A549 (cell line): Measurements from ENCODE around the gene METTL23. TPM values are rescaled to one million over a fixed set of nuclear protein-coding genes. Genes with fewer than 3 reads are reported as not detected.

ENCODE experiments used
- ATAC-seq, 2 experiments: fragments of 200-7000 bp in 1 of 2; fragments of >200 bp in 1 of 2; cut with Nextera tagmentation in 1 of 2; cut with Tn5 transposase in 1 of 2; 3 replicates each; pipeline versions ENCODE4 v1.8.0 to v1.9.1; 2018 to 2020; ENCODE audit warnings: mild to moderate bottlenecking in 1 of 2, moderate library complexity in 1 of 2
- CTCF ChIA-PET: fragments of 300-600 bp; sonication (Branson Sonifier 250); formaldehyde crosslinking; extraction: SDS; loops from one replicate; lab custom pipeline; 2021; ENCODE audit warnings: antibody characterized with exemption, inconsistent platforms; lab: Yijun Ruan, JAX
- POLR2A ChIA-PET: fragments of 350-600 bp; formaldehyde crosslinking; extraction: SDS; loops from one replicate; lab custom pipeline; 2021; ENCODE audit warnings: antibody characterized with exemption, inconsistent platforms; lab: Yijun Ruan, JAX
- DNase-seq, 2 experiments: peaks; one replicate each; pipeline versions ENCODE4 v3.0.0 to v3.0.0-alpha.2; 2011 to 2016; ENCODE audit warnings: low read depth in 1 of 2, low spot score in 1 of 2
- FAIRE-seq: peaks from 2 replicates; lab custom pipeline; 2011; peaks lifted over from hg19 to GRCh38; lab: Jason Lieb, UNC
- H3K27ac ChIP-seq, 2 experiments: fragments of >200 bp; sonication (Bioruptor Twin); formaldehyde crosslinking; 3 replicates each; pipeline ENCODE4 v1.5.1; 2016 to 2017
- H3K4me1 ChIP-seq: fragments of >200 bp; sonication (Bioruptor Twin); formaldehyde crosslinking; 3 replicates; pipeline ENCODE4 v1.6.1; 2016
- H3K4me2 ChIP-seq: fragments of >200 bp; sonication (Bioruptor Twin); formaldehyde crosslinking; 3 replicates; pipeline ENCODE4 v1.6.1; 2016
- H3K4me3 ChIP-seq: fragments of >200 bp; sonication (Bioruptor Twin); formaldehyde crosslinking; 3 replicates; pipeline ENCODE4 v1.5.1; 2016
- H3K9me3 ChIP-seq: fragments of >200 bp; sonication (Bioruptor Twin); formaldehyde crosslinking; 3 replicates; pipeline ENCODE4 v1.6.1; 2016
- ATOH8 ChIP-seq: fragments of 250-450 bp; sonication (Bioruptor Pico); IDR thresholded peaks from 2 replicates; pipeline ENCODE4 v1.5.0; 2020; ENCODE audit warnings: low read depth, mild to moderate bottlenecking, moderate library complexity
- CBX2 ChIP-seq: fragments of 200-600 bp; sonication (generic); IDR thresholded peaks from 2 replicates; pipeline ENCODE4 v1.6.1; 2016; ENCODE audit warnings: low read depth, mild to moderate bottlenecking, borderline replicate concordance
- CBX8 ChIP-seq: fragments of 200-600 bp; sonication (generic); IDR thresholded peaks from 2 replicates; pipeline ENCODE4 v1.6.1; 2016
- CEBPB ChIP-seq, 2 experiments: fragments of >200 bp in 1 of 2; sonication (Bioruptor Twin) in 1 of 2; formaldehyde crosslinking in 1 of 2; IDR thresholded peaks; 2 replicates each; pipeline ENCODE4 v1.6.1; 2012 to 2016
- CHD4 ChIP-seq: fragments of 200-600 bp; sonication (generic); IDR thresholded peaks from 2 replicates; pipeline ENCODE4 v1.6.1; 2016; ENCODE audit warnings: antibody characterized with exemption, mild to moderate bottlenecking, borderline replicate concordance
- E2F6 ChIP-seq: IDR thresholded peaks from 2 replicates; pipeline ENCODE4 v1.6.1; 2012; ENCODE audit warnings: low read depth, borderline replicate concordance
- EHMT2 ChIP-seq: fragments of 200-600 bp; sonication (generic); IDR thresholded peaks from 2 replicates; pipeline ENCODE4 v1.6.1; 2016; ENCODE audit warnings: antibody characterized with exemption, low read depth, mild to moderate bottlenecking, moderate library complexity
- ELK1 ChIP-seq: fragments of 150-350 bp; IDR thresholded peaks from 2 replicates; pipeline ENCODE4 v1.6.1; 2014; ENCODE audit warnings: low read depth, mild to moderate bottlenecking, low read length
- EP300 ChIP-seq, 2 experiments: fragments of >200 bp; sonication (Bioruptor Twin); formaldehyde crosslinking; IDR thresholded peaks; 2 replicates in 1 of 2; 3 replicates in 1 of 2; pipeline ENCODE4 v1.6.1; 2016 to 2017
- HOXA7 ChIP-seq: fragments of 250-450 bp; sonication (Bioruptor Pico); IDR thresholded peaks from 2 replicates; pipeline ENCODE4 v1.5.0; 2020; ENCODE audit warnings: mild to moderate bottlenecking, moderate library complexity
- HOXB13 ChIP-seq: fragments of 250-450 bp; sonication (Bioruptor Pico); IDR thresholded peaks from 2 replicates; pipeline ENCODE4 v1.5.0; 2020; ENCODE audit warnings: low read depth, mild to moderate bottlenecking, moderate library complexity
- HOXB5 ChIP-seq: fragments of 250-450 bp; sonication (Bioruptor Pico); IDR thresholded peaks from 2 replicates; pipeline ENCODE4 v1.5.0; 2020; ENCODE audit warnings: mild to moderate bottlenecking, moderate library complexity
- JUN ChIP-seq, 2 experiments: fragments of >200 bp; sonication (Bioruptor Twin); formaldehyde crosslinking; IDR thresholded peaks; 2 replicates in 1 of 2; 3 replicates in 1 of 2; pipeline ENCODE4 v1.6.1; 2016 to 2017
- KDM1A ChIP-seq: fragments of 200-600 bp; sonication (generic); IDR thresholded peaks from 2 replicates; pipeline ENCODE4 v1.6.1; 2016; ENCODE audit warnings: low read depth, mild to moderate bottlenecking
- MAZ ChIP-seq: fragments of 150-350 bp; IDR thresholded peaks from 2 replicates; pipeline ENCODE4 v1.6.1; 2014; ENCODE audit warnings: antibody characterized with exemption, low read depth, low read length, borderline replicate concordance
- NR3C1 ChIP-seq: fragments of >200 bp; sonication (Bioruptor Twin); formaldehyde crosslinking; IDR thresholded peaks from 3 replicates; pipeline ENCODE4 v1.6.1; 2017
- PBX3 ChIP-seq: IDR thresholded peaks from 2 replicates; pipeline ENCODE4 v1.6.1; 2012
- POLR2AphosphoS2 ChIP-seq: conservative IDR thresholded peaks from 2 replicates; pipeline ENCODE4 v1.6.1; 2012; ENCODE audit warnings: low read length, improper control_type of control experiment, inconsistent platforms
- RARB ChIP-seq: fragments of 250-450 bp; sonication (Bioruptor Pico); IDR thresholded peaks from 2 replicates; pipeline ENCODE4 v1.8.0; 2021; ENCODE audit warnings: mild to moderate bottlenecking, moderate library complexity
- REST ChIP-seq: fragments of 200-600 bp; sonication (generic); IDR thresholded peaks from 2 replicates; pipeline ENCODE4 v1.6.1; 2016; ENCODE audit warnings: antibody characterized with exemption, mild to moderate bottlenecking, moderate library complexity
- RFX5 ChIP-seq: fragments of 450-650 bp; IDR thresholded peaks from 2 replicates; pipeline ENCODE4 v1.7.1; 2014; ENCODE audit warnings: antibody characterized with exemption, mild to moderate bottlenecking, moderate library complexity
- TFCP2L1 ChIP-seq: fragments of 250-450 bp; sonication (Bioruptor Pico); IDR thresholded peaks from 2 replicates; pipeline ENCODE4 v1.5.0; 2021; ENCODE audit warnings: mild to moderate bottlenecking
- TP53 ChIP-seq: fragments of 250-450 bp; sonication (Bioruptor Pico); IDR thresholded peaks from 2 replicates; pipeline ENCODE4 v1.5.0; 2021; ENCODE audit warnings: mild to moderate bottlenecking, moderate library complexity
- ZC3H11A ChIP-seq: fragments of 450-650 bp; IDR thresholded peaks from 2 replicates; pipeline ENCODE4 v1.6.1; 2014; ENCODE audit warnings: antibody characterized with exemption, mild to moderate bottlenecking
- WGBS: methylation state at CpG from one replicate; pipeline ENCODE4 v1.1.6; 2017; ENCODE audit errors: missing lambda C conversion rate; 5-methylcytosine and 5-hydroxymethylcytosine counted together
- polyA plus RNA-seq, 4 experiments: library from polyadenylated mRNA; depleted of rRNA in 3 of 4; stranded (reverse); fragments of >200 nt; fragmentation: RNase III in 1 of 4; extraction: RNeasy Plus Mini Kit Qiagen cat#74134 plus additional on column Dnase treatment in 1 of 4; gene quantifications; 2 replicates in 3 of 4; 3 replicates in 1 of 4; pipeline ENCODE4 v1.2.3, GENCODE V29; 2011 to 2017

METTL23 gene
- polyA plus RNA-seq, 2 of the 4 experiments (the other 2 are of a cell fraction), result 64.9 to 120 TPM

GRCh38 chr17:76684756-76685155 is 41.9 kb upstream of the METTL23 start:
- FAIRE-seq (no peak), DNase-seq (no peak), ATAC-seq (no peak)
- POLR2A ChIA-PET, result interaction anchor here (1.8 kb wide), 1 partner anchor 13 kb away, joined by 5 read pairs; no protein-coding TSS in a partner anchor
- no peak overlapping the region for H3K4me2 ChIP-seq
- CTCF ChIA-PET, result interaction anchor here (0.6 to 20.1 kb wide), 9 partner anchors 9 to 1777 kb away, joined by 3 to 456 read pairs (median 69); partner anchors contain the start of genes JMJD6, METTL23 and MXRA7
- H3K4me1 ChIP-seq, result peaks cover 19% of the 10 kb centered on the region
- H3K9me3 ChIP-seq, result no peaks in the 10 kb centered on the region
- TF ChIP-seq MAZ (no peak), POLR2AphosphoS2 (no peak), ZC3H11A (no peak), RFX5 (no peak), CHD4 (no peak), PBX3 (no peak), HOXB13 (CRISPR knock-in tag) (no peak), KDM1A (no peak), EHMT2 (no peak), TP53 (CRISPR knock-in tag) (no peak), E2F6 (no peak), ELK1 (no peak), REST (no peak)
- WGBS, result 87% methylated on average over 6 of the region's 7 CpGs
- no peak overlapping the region for H3K27ac ChIP-seq
- no peak overlapping the region for H3K4me3 ChIP-seq

GRCh38 chr17:76685366-76685765 is 41.3 kb upstream of the METTL23 start:
- no peak for ATAC-seq
- no peak for FAIRE-seq
- Histone ChIP-seq H3K4me3 (no peak overlapping the region), H3K4me1 (peaks cover 19% of the 10 kb centered on the region)
- 83% methylated on average over 11 of the region's 12 CpGs for WGBS
- CTCF ChIA-PET, result interaction anchor here (0.9 to 20.1 kb wide), 8 partner anchors 9 to 288 kb away, joined by 4 to 456 read pairs (median 74); partner anchors contain the start of genes JMJD6, METTL23 and MXRA7
- no peak for TF ChIP-seq EP300 (IDR thresholded peaks at IDR 0.05)
- TF ChIP-seq TP53 (CRISPR knock-in tag), result no peak
- no peak for TF ChIP-seq HOXB13 (CRISPR knock-in tag)
- TF ChIP-seq HOXB5 (CRISPR knock-in tag), result no peak
- no peak for TF ChIP-seq JUN (IDR thresholded peaks at IDR 0.05)
- TF ChIP-seq CEBPB (IDR thresholded peaks at IDR 0.05), result no peak
- TF ChIP-seq NR3C1, result no peak
- TF ChIP-seq CBX2, result no peak
- TF ChIP-seq RARB (CRISPR knock-in tag), result no peak
- no peak for TF ChIP-seq ATOH8 (CRISPR knock-in tag)
- TF ChIP-seq CBX8, result no peak
- TF ChIP-seq CHD4, result no peak
- TF ChIP-seq HOXA7 (CRISPR knock-in tag), result no peak
- TF ChIP-seq TFCP2L1 (CRISPR knock-in tag), result no peak
- TF ChIP-seq, all 56 proteins: peak for 0
- Histone ChIP-seq H3K27ac (no peak overlapping the region), H3K9me3 (no peaks in the 10 kb centered on the region), H3K4me2 (no peak overlapping the region)
- no peak for DNase-seq
- POLR2A ChIA-PET, result interaction anchor here (1.8 kb wide), 1 partner anchor 14 kb away, joined by 5 read pairs; no protein-coding TSS in a partner anchor
